ENCODE results near the gene HSPB6. TPM values are rescaled to one million over a fixed set of nuclear protein-coding genes. Genes with fewer than 3 reads are reported as not detected.
A peak's percentile ranks its signal among the peaks of the same experiment; 100 is the strongest.
"Not testable (repeated sequence)": the region's sequence is repeated elsewhere in the genome, so short reads cannot be mapped to it uniquely, and the experiment has no call there.

The HSPB6 gene
- total RNA-seq, 4 donors from 2014 or later = 44.9 to 119 (median 96.6) TPM

DNA sequence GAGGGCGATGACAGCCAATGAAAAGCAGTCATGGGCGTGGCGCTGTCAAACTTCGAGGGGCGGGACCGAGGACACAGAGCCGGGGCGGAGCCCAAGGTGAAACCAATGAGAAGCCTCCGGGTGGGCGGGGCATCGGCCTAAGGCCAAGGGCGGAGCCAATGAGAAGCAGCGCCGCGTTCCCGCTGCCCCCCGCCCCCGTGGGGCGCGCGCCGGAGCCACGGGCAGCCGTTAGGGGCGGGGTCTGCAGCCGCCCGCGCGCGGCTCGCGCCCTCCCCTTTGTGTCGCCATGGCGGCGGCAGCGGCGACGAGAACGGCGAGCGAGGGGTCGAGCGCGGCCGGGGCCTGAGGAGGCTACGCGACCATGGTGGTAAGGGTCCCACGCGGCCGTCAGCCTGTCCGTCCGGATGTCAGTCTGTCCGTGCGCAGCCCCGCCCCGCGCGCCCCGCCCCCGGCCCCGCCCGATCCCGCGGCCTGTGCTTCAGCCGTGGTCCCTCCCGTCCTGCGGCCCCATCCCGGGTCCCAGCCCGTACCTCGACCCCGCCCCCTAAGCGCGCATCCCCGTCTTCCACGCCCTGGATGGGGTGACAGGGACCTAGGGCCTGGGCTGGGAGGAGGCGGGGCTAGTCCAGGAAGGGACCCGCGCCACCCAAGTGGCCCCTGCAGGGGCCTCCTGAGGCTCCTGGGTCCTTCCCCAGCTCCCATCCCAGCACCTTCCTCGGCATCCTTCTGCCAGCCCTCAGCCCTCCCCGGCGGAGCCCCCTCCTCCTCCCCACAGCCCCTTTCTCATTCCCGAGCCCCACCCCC is 18.7 kb upstream of the HSPB6 start, which contains the start of gene ARHGAP33:
Gene ARHGAP33, plus strand, starts transcription at position 267 of the 804 bp plus-strand sequence. Its CDS starts 95 bp downstream, at position 362.
- 0% methylated on average over 14 to 15 of the region's 82 CpGs for WGBS, 2 donors (ENCODE audit: low coverage in 1 of 2)
- TF ChIP-seq EP300 (IDR thresholded peaks at IDR 0.05) = no peak
- TF ChIP-seq, protein P1, sequence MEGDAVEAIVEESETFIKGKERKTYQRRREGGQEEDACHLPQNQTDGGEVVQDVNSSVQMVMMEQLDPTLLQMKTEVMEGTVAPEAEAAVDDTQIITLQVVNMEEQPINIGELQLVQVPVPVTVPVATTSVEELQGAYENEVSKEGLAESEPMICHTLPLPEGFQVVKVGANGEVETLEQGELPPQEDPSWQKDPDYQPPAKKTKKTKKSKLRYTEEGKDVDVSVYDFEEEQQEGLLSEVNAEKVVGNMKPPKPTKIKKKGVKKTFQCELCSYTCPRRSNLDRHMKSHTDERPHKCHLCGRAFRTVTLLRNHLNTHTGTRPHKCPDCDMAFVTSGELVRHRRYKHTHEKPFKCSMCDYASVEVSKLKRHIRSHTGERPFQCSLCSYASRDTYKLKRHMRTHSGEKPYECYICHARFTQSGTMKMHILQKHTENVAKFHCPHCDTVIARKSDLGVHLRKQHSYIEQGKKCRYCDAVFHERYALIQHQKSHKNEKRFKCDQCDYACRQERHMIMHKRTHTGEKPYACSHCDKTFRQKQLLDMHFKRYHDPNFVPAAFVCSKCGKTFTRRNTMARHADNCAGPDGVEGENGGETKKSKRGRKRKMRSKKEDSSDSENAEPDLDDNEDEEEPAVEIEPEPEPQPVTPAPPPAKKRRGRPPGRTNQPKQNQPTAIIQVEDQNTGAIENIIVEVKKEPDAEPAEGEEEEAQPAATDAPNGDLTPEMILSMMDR (IDR thresholded peaks at IDR 0.05) = peak in 1 of 4 experiments; percentile 23

DNA sequence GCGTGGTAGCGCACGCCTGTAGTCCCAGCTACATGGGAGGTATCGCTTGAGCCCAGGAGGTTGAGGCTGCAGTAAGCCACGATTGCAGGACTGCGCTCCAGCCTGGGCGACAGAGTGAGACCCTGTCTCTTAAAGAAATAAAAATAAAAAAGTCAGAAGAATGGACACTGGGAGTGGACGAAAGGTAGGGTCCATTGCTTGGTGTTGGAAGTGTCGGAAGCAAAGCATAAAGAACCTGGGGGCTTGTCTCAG is 18.1 kb upstream of the HSPB6 start:
- ATAC-seq = no peak
- peak overlapping the region; percentile 54 to 94 for H3K4me3 ChIP-seq

More for the DNA sequence above, 18.7 kb upstream of the HSPB6 start, which contains the start of gene ARHGAP33:
- peaks cover 0 to 21% (median 5%) of the 10 kb centered on the region in 3 donors for H3K4me1 ChIP-seq
- peak; percentile 98 for ATAC-seq
- H3K4me3 ChIP-seq = peak within 1 kb of the TSS; percentile 54 to 94
- H3K27me3 ChIP-seq = no peaks in the 10 kb centered on the region
- H3K36me3 ChIP-seq = peaks cover 0 to 29% of the 10 kb centered on the region in 2 donors
- H3K27ac ChIP-seq = peak within 1 kb of the TSS in 3 of 4 donors; percentile 41 to 79 (median 64)
- no peaks in the 10 kb centered on the region for H3K9me3 ChIP-seq

DNA sequence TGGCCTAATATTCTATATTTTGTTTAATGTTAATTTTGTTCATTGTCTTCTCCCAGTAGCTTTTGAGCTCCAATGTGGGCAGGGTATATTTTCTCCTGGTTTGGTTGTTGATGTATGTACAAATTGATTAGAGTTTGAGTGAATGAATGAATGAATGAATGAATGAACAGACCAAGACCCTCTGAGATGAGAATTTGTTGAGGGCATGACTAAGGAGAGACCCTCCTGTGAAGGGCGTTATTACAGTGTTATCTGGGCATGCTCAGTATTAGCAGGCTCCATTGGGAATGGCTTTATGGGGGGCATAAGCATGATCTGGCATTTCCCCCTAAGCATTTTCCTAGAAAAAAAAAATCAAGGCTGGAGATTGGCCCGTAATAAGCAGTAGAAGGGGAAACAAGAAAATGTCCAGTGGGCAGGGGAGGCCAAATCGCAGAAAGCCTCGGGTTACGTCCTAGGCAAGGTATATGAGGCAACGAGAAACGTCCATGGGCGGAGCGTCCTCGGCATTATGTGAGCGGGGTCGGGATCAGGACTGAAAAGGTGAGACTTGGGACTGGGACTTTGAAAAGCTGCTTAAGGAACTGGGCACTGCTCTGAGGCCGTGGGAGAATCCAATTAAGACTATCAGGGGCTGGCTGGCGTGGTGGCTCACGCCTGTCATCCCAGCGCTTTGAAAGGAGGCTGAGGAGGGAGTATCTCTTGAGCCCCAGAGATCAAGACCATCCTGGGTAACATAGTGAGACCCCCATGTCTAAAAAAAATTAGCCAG is 17.6 kb upstream of the HSPB6 start:
- H3K36me3 ChIP-seq = peaks cover 0 to 19% of the 10 kb centered on the region in 2 donors
- 40 to 44% methylated on average over 10 to 14 of the region's 16 CpGs for whole genome bisulfite sequencing, 2 donors (ENCODE audit: low coverage in 1 of 2)
- peaks cover 0 to 21% (median 5%) of the 10 kb centered on the region in 3 donors for H3K4me1 ChIP-seq
- no peaks in the 10 kb centered on the region for H3K9me3 ChIP-seq
- H3K27me3 ChIP-seq = no peaks in the 10 kb centered on the region
- ATAC-seq = no peak
- H3K4me3 ChIP-seq = peak overlapping the region; percentile 54 to 94
- TF ChIP-seq, protein P1 (IDR thresholded peaks at IDR 0.05) = no peak
- TF ChIP-seq POLR2A (IDR thresholded peaks at IDR 0.05) (no peak), EP300 (IDR thresholded peaks at IDR 0.05) (no peak)
- no peak overlapping the region for H3K27ac ChIP-seq

More for the DNA sequence above, 18.1 kb upstream of the HSPB6 start:
- TF ChIP-seq, protein P1 (IDR thresholded peaks at IDR 0.05) = no peak
- TF ChIP-seq POLR2AphosphoS5 (IDR thresholded peaks at IDR 0.05) = no peak
- no peak for TF ChIP-seq EP300 (IDR thresholded peaks at IDR 0.05)
- TF ChIP-seq POLR2A (IDR thresholded peaks at IDR 0.05) = no peak
- 10 to 18% methylated on average over 7 to 9 of the region's 9 CpGs for WGBS, 2 donors (ENCODE audit: low coverage in 1 of 2)
- Histone ChIP-seq H3K36me3 (peaks cover 0 to 24% of the 10 kb centered on the region in 2 donors), H3K9me3 (no peaks in the 10 kb centered on the region), H3K27ac (no peak overlapping the region), H3K27me3 (no peaks in the 10 kb centered on the region), H3K4me1 (peaks cover 0 to 21% (median 5%) of the 10 kb centered on the region in 3 donors)

DNA sequence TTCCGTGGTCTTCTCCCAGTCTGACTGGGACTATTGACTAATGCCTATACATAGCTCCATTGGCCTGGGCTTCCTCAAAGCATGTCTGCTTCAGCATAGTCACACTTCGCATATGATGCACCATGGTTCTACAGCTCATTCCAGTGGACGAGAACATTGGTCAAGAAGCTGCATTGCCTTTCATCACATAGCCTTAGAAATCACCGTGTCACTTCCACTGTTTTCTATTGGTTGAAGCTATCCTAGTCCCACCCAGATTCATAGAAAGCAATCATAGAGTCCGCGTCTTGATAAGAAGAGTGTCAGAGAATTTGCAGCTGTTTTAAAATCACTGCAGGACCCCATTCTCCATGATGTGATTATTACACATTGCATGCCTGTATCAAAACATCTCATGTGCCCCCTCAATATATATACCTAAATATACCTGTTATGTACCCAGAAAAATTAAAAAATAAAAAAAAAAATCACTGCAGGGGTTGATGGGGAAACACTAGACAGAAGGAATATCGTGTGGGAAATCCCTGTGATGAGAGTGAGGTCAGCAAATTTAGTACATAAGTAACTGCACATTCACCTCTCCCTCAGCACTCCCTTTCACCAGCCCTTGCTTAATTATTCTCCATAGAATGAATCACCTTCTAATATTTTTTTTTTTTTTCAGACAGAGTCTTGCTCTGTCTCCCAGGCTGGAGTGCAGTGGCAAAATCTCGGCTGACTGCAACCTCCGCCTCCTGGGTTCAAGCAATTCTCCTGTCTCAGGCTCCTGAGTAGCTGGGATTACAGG is 16.4 kb upstream of the HSPB6 start:
- Histone ChIP-seq H3K4me3 (no peak overlapping the region), H3K4me1 (peaks cover 0 to 23% (median 5%) of the 10 kb centered on the region in 3 donors), H3K36me3 (peaks cover 0 to 17% of the 10 kb centered on the region in 2 donors), H3K27me3 (no peaks in the 10 kb centered on the region), H3K9me3 (no peaks in the 10 kb centered on the region), H3K27ac (no peak overlapping the region)
- TF ChIP-seq POLR2AphosphoS5 (IDR thresholded peaks at IDR 0.05) (no peak), POLR2A (IDR thresholded peaks at IDR 0.05) (no peak), EP300 (IDR thresholded peaks at IDR 0.05) (no peak)
- TF ChIP-seq, protein P1 (IDR thresholded peaks at IDR 0.05) = no peak
- 39 to 50% methylated on average over 7 to 8 of the region's 9 CpGs for WGBS, 2 donors (ENCODE audit: low coverage in 1 of 2)
- ATAC-seq = no peak

DNA sequence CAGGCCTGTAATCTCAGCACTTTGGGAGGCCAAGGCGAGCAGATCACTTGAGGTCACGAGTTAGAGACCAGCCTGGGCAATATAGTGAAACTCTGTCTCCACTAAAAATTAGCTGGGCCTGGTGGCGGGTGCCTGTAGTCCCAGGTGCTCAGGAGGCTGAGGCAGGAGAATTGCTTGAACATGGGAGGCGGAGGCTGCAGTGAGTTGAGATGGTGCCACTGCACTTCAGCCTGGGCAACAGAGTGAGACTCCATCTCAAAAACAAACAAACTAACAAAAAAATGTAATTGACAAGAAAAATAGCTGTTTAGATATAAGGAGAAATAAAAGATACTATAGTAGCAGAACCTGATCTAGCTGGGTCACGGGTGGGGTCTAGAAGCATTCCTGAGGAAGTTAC is 15.5 kb upstream of the HSPB6 start:
- 82 to 92% methylated on average over 4 to 5 of the region's 5 CpGs for WGBS, 2 donors (ENCODE audit: low coverage in 1 of 2)
- not testable (repeated sequence) for H3K27me3 ChIP-seq, H3K9me3 ChIP-seq, H3K4me3 ChIP-seq, H3K27ac ChIP-seq, ATAC-seq
- Histone ChIP-seq H3K36me3 (peaks cover 0 to 13% of the 10 kb centered on the region in 2 donors), H3K4me1 (peaks cover 0 to 30% (median 5%) of the 10 kb centered on the region in 3 donors)

Data from gastroesophageal sphincter (tissue), 4 donors.